Measurements from ENCODE around the gene NFAM1. TPM values are rescaled to one million over a fixed set of nuclear protein-coding genes. Genes with fewer than 3 reads are reported as not detected.

Gene NFAM1, protein sequence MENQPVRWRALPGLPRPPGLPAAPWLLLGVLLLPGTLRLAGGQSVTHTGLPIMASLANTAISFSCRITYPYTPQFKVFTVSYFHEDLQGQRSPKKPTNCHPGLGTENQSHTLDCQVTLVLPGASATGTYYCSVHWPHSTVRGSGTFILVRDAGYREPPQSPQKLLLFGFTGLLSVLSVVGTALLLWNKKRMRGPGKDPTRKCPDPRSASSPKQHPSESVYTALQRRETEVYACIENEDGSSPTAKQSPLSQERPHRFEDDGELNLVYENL
- total RNA-seq (2022; extraction: Qiagen RNA extraction; ENCODE audit: low read depth): not detected in 5 replicates

DNA sequence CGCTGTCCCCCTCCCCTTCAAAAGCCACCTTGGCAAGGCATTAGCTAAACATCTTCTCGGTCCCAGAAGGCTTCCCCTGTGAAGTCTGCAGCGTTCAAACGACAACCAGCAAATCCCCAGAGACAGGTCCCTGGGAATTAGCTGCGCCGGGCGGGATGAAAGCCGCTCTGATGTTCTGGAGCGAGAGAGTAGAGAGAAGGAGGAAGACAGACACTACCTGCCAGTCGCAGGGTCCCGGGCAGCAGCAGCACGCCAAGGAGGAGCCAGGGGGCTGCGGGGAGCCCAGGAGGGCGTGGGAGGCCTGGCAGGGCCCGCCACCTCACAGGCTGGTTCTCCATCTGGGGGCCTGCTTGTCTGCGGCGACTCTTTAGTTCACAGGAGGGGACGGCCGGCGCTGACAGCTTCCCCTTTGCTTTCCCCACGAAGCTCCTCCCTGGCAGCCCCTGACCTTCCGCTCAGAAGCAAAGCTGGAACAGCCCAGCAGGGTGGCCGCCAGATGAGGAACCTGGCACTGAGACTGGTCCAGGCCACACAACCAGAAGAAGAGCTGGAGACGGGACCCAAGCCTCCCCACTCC is at the start of gene NFAM1:
NFAM1 (minus strand) TSS at position 384 of the 577 bp plus-strand sequence; CDS start at position 338, 46 bp downstream.

Other genes starting within 250 kb of the NFAM1 start
- gene TCF20, start 161.8 kb downstream of the NFAM1 start, total RNA-seq (2022; extraction: Qiagen RNA extraction; ENCODE audit: low read depth): 12.7 to 16.1 TPM (median 15.9 TPM) in 5 replicates
- gene RRP7A, start 87.4 kb upstream of the NFAM1 start, total RNA-seq (2022; extraction: Qiagen RNA extraction; ENCODE audit: low read depth): 46.4 to 58.6 TPM (median 55.1 TPM) in 5 replicates
- 0.13 to 0.28 TPM (median 0.18 TPM) in 4 of 5 replicates, not detected in the other for gene SERHL2, start 121.6 kb upstream of the NFAM1 start, total RNA-seq (2022; extraction: Qiagen RNA extraction; ENCODE audit: low read depth)
- 36.8 to 44.3 TPM (median 41.7 TPM) in 5 replicates for gene POLDIP3, start 182.5 kb upstream of the NFAM1 start, total RNA-seq (2022; extraction: Qiagen RNA extraction; ENCODE audit: low read depth)
- gene ATP5MGL, start 208.2 kb upstream of the NFAM1 start, total RNA-seq (2022; extraction: Qiagen RNA extraction; ENCODE audit: low read depth): not detected in 5 replicates
- gene CYB5R3, start 217.0 kb upstream of the NFAM1 start, total RNA-seq (2022; extraction: Qiagen RNA extraction; ENCODE audit: low read depth): 92.6 to 114 TPM (median 96.7 TPM) in 5 replicates

All from A549 treated with DMSO at 1 μM for 4 hours (cell line).